WERI-Rb-1 (cell line): Measurements from ENCODE around the gene RHEBL1.

ENCODE experiments used
- DNase-seq: peaks from one replicate; pipeline ENCODE4 v3.0.0-alpha.2; 2020
- H3K27ac ChIP-seq: fragments of 250-450 bp; sonication (Bioruptor Pico); 2 replicates; pipeline ENCODE4 v1.5.1; 2020; ENCODE audit warnings: mild to moderate bottlenecking, moderate library complexity
- H3K27me3 ChIP-seq: fragments of 250-450 bp; sonication (Bioruptor Pico); 2 replicates; pipeline ENCODE4 v1.5.1; 2021; ENCODE audit warnings: mild to moderate bottlenecking, low read depth, moderate library complexity; ENCODE audit not compliant: insufficient read depth, severe bottlenecking
- H3K36me3 ChIP-seq: fragments of 250-450 bp; sonication (Bioruptor Pico); 2 replicates; pipeline ENCODE4 v1.5.1; 2020; ENCODE audit warnings: mild to moderate bottlenecking, moderate library complexity
- H3K4me3 ChIP-seq: 2 replicates; pipeline ENCODE4 v1.5.1; 2011; ENCODE audit warnings: low read depth, mild to moderate bottlenecking, control low read depth, low read length
- H3K9me3 ChIP-seq: fragments of 250-450 bp; sonication (Bioruptor Pico); 2 replicates; pipeline ENCODE4 v1.5.1; 2021; ENCODE audit warnings: mild to moderate bottlenecking, moderate library complexity; ENCODE audit not compliant: severe bottlenecking
- CTCF ChIP-seq: IDR thresholded peaks from 2 replicates; pipeline ENCODE4 v1.5.1; 2011; ENCODE audit warnings: low read depth, mild to moderate bottlenecking, control low read depth, inconsistent platforms, low read length

Gene RHEBL1

GRCh38 chr12:49094975-49095365, 25.2 kb upstream of the RHEBL1 start:
- no peak overlapping the region for H3K27ac ChIP-seq
- H3K4me3 ChIP-seq = no peak overlapping the region
- no peaks in the 10 kb centered on the region for H3K9me3 ChIP-seq
- no peak for TF ChIP-seq CTCF
- peaks cover 35% of the 10 kb centered on the region for H3K27me3 ChIP-seq
- H3K36me3 ChIP-seq = peaks cover 17% of the 10 kb centered on the region
- DNase-seq = no peak

- H3K9me3 ChIP-seq = no peaks in the 10 kb centered on the region
- peaks cover 13% of the 10 kb centered on the region for H3K36me3 ChIP-seq
- peak within 1 kb of the TSS; percentile 30 for H3K4me3 ChIP-seq
- H3K27me3 ChIP-seq = peaks cover 41% of the 10 kb centered on the region
- H3K27ac ChIP-seq = no peak within 1 kb of the TSS
- DNase-seq = peak; percentile 60
- no peak for TF ChIP-seq CTCF
Observed at GRCh38 chr12:49094160-49094974, 24.6 kb upstream of the RHEBL1 start, which contains the start of gene DHH. TSS of gene DHH (minus strand) at chr12:49094801. CDS start at chr12:49094512, 289 bp downstream.

- peak; percentile 65 for DNase-seq
- H3K4me3 ChIP-seq = peak overlapping the region; percentile 30
- TF ChIP-seq CTCF = no peak
- H3K27ac ChIP-seq = no peak overlapping the region
- H3K27me3 ChIP-seq = peaks cover 47% of the 10 kb centered on the region
- peaks cover 13% of the 10 kb centered on the region for H3K36me3 ChIP-seq
- no peaks in the 10 kb centered on the region for H3K9me3 ChIP-seq
Observed at GRCh38 chr12:49093792-49094159, 24.0 kb upstream of the RHEBL1 start.

GRCh38 chr12:49092816-49093406, 23.1 kb upstream of the RHEBL1 start:
- no peaks in the 10 kb centered on the region for H3K9me3 ChIP-seq
- no peak overlapping the region for H3K27ac ChIP-seq
- H3K36me3 ChIP-seq = peaks cover 13% of the 10 kb centered on the region
- H3K27me3 ChIP-seq = peaks cover 50% of the 10 kb centered on the region
- TF ChIP-seq CTCF = no peak
- no peak overlapping the region for H3K4me3 ChIP-seq
- no peak for DNase-seq

- Histone ChIP-seq H3K36me3 (peaks cover 7% of the 10 kb centered on the region), H3K9me3 (no peaks in the 10 kb centered on the region), H3K27me3 (peaks cover 50% of the 10 kb centered on the region), H3K4me3 (peak overlapping the region; percentile 37), H3K27ac (no peak overlapping the region)
- TF ChIP-seq CTCF = peak; percentile 72
- peak; percentile 77 for DNase-seq
Observed at GRCh38 chr12:49092086-49092815, 22.5 kb upstream of the RHEBL1 start.
